K562 (cell line): ENCODE results near the gene CRYBG2. TPM values are rescaled to one million over a fixed set of nuclear protein-coding genes. Genes with fewer than 3 reads are reported as not detected.
A peak's percentile ranks its signal among the peaks of the same experiment; 100 is the strongest.

Source experiments
- ATAC-seq: fragments of 200-7000 bp; cut with Tn5 transposase; 3 replicates; pipeline ENCODE4 v1.9.1; 2020; ENCODE audit warnings: moderate library complexity
- BruUV-seq: library from RNA; stranded (reverse); fragments of 400-500 nt; replicated peaks from 2 replicates; lab custom pipeline; 2021; lab: Mats Ljungman, UMichigan
- CTCF ChIA-PET: fragments of 300-600 bp; formaldehyde crosslinking; extraction: SDS; loops from one replicate; lab custom pipeline; 2021; ENCODE audit warnings: low intra/inter-chr PET ratio; lab: Yijun Ruan, JAX
- POLR2A ChIA-PET: fragments of 300-600, 350-650 bp; sonication (Branson Sonifier 250); formaldehyde crosslinking; extraction: SDS; loops from one replicate; lab custom pipeline; 2021; ENCODE audit warnings: antibody characterized with exemption, inconsistent platforms; lab: Yijun Ruan, JAX
- DNase-seq, 4 experiments: peaks; one replicate each; pipeline versions ENCODE4 v3.0.0 to v3.0.0-alpha.2; 2011 to 2018; ENCODE audit warnings: low spot score in 3 of 4, mixed read lengths in 3 of 4; ENCODE audit errors: extremely low read depth in 1 of 4
- FAIRE-seq: peaks from 2 replicates; lab custom pipeline; 2011; peaks lifted over from hg19 to GRCh38; lab: Jason Lieb, UNC
- H2AFZ ChIP-seq: 2 replicates; pipeline ENCODE4 v1.6.0; 2011; ENCODE audit warnings: low read depth, low read length, control low read depth, inconsistent platforms
- H3K27ac ChIP-seq: fragments of 200-600 bp; 3 replicates; pipeline ENCODE4 v1.8.0; 2011; ENCODE audit warnings: low read depth, mild to moderate bottlenecking, control low read depth, inconsistent platforms, low read length, moderate library complexity, mixed read lengths; ENCODE audit errors: extremely low read depth
- H3K27me3 ChIP-seq, 2 experiments: fragments of 300-600 bp in 1 of 2; 2 replicates in 1 of 2; 3 replicates in 1 of 2; pipeline versions ENCODE4 v1.6.0 to v1.8.0; 2011; ENCODE audit warnings: inconsistent platforms in 2 of 2, low read length in 2 of 2, mild to moderate bottlenecking in 1 of 2, mixed read lengths in 1 of 2, moderate library complexity in 1 of 2; ENCODE audit not compliant: control insufficient read depth in 2 of 2, insufficient read depth in 2 of 2
- H3K36me3 ChIP-seq: fragments of 300-600 bp; 3 replicates; pipeline ENCODE4 v1.8.0; 2011; ENCODE audit warnings: mild to moderate bottlenecking, low read length, inconsistent platforms; ENCODE audit not compliant: control insufficient read depth, insufficient read depth
- H3K4me1 ChIP-seq, 2 experiments: fragments of 200-600 bp in 1 of 2; replicated peaks in 1 of 2; 2 replicates in 1 of 2; 3 replicates in 1 of 2; pipeline versions ENCODE4 v1.5.1 to v1.8.0; 2011; ENCODE audit warnings: inconsistent platforms in 2 of 2, low read length in 2 of 2, mild to moderate bottlenecking in 1 of 2, mixed read lengths in 1 of 2, moderate library complexity in 1 of 2; ENCODE audit not compliant: control insufficient read depth in 2 of 2, insufficient read depth in 2 of 2
- H3K4me2 ChIP-seq: 2 replicates; pipeline ENCODE4 v1.6.1; 2011; ENCODE audit warnings: low read length, control low read depth, inconsistent platforms, mixed read lengths; ENCODE audit not compliant: insufficient read depth
- H3K4me3 ChIP-seq: fragments of 200-600 bp; sonication (generic), shearing (Covaris generic); 2 replicates; pipeline ENCODE4 v1.5.1; 2016; ENCODE audit warnings: control low read depth, inconsistent platforms
- H3K79me2 ChIP-seq: fragments of 200-600 bp; 3 replicates; pipeline ENCODE4 v1.8.0; 2011; ENCODE audit warnings: low read length, inconsistent platforms; ENCODE audit not compliant: control insufficient read depth, insufficient read depth
- H3K9ac ChIP-seq, 2 experiments: 2 replicates each; pipeline versions ENCODE4 v1.6.0 to v1.6.1; 2011; ENCODE audit warnings: low read depth in 2 of 2, low read length in 2 of 2, control low read depth in 1 of 2, inconsistent platforms in 1 of 2, mild to moderate bottlenecking in 1 of 2, mixed read lengths in 1 of 2; ENCODE audit not compliant: insufficient read depth in 1 of 2
- H3K9me1 ChIP-seq: one replicate; pipeline ENCODE4 v1.6.0; 2011; ENCODE audit warnings: inconsistent platforms, mild to moderate bottlenecking, low read length, moderate library complexity; ENCODE audit not compliant: control insufficient read depth, insufficient read depth
- H3K9me3 ChIP-seq: replicated peaks from 2 replicates; pipeline ENCODE4 v1.5.1; 2011; ENCODE audit warnings: low read depth, low read length, inconsistent platforms; ENCODE audit not compliant: control insufficient read depth, insufficient read depth
- H4K20me1 ChIP-seq: replicated peaks from 2 replicates; pipeline ENCODE4 v1.6.1; 2011; ENCODE audit warnings: low read length, inconsistent platforms, mixed read lengths; ENCODE audit not compliant: control insufficient read depth, insufficient read depth
- BACH1 ChIP-seq: fragments of 200-800 bp; sonication (Bioruptor generic); IDR thresholded peaks from 2 replicates; pipeline ENCODE4 v1.6.1; 2016; ENCODE audit warnings: missing genetic modification characterization, missing compliant biosample characterization
- CBX8 ChIP-seq: fragments of 200-600 bp; sonication (generic); IDR thresholded peaks from 2 replicates; pipeline ENCODE4 v1.6.1; 2012; ENCODE audit warnings: borderline replicate concordance, mixed run types, low read depth, mild to moderate bottlenecking, moderate library complexity, mixed read lengths, low read length, control low read depth, inconsistent platforms; ENCODE audit not compliant: poor library complexity, severe bottlenecking; ENCODE audit errors: extremely low read depth
- CEBPB ChIP-seq: fragments of 450-650 bp; IDR thresholded peaks from 2 replicates; pipeline ENCODE4 v1.6.1; 2016; ENCODE audit warnings: missing genetic modification characterization, missing compliant biosample characterization
- CEBPG ChIP-seq, 3 experiments: fragments of 200-800 bp in 1 of 3; sonication (Bioruptor generic) in 1 of 3; sonication (generic) in 1 of 3; formaldehyde crosslinking in 1 of 3; IDR thresholded peaks in 2 of 3; conservative IDR thresholded peaks in 1 of 3; 2 replicates each; pipeline versions ENCODE4 v1.6.1 to v1.8.0; 2016 to 2022; ENCODE audit warnings: missing compliant biosample characterization in 2 of 3, missing genetic modification characterization in 2 of 3, mild to moderate bottlenecking in 1 of 3, missing genetic modification reagents in 1 of 3
- DMBX1 ChIP-seq: fragments of 250-450 bp; sonication (Bioruptor Pico); IDR thresholded peaks from 2 replicates; pipeline ENCODE4 v1.8.0; 2022; ENCODE audit warnings: inconsistent platforms, mild to moderate bottlenecking, moderate library complexity, borderline replicate concordance
- FOSL1 ChIP-seq: fragments of 200-800 bp; sonication (Bioruptor generic); conservative IDR thresholded peaks from 2 replicates; pipeline ENCODE4 v1.6.1; 2016; ENCODE audit warnings: missing genetic modification characterization, missing compliant biosample characterization
- HMG20A ChIP-seq: fragments of 450-650 bp; formaldehyde crosslinking; conservative IDR thresholded peaks from 2 replicates; pipeline ENCODE4 v1.4.0; 2020; ENCODE audit warnings: mild to moderate bottlenecking, mixed read lengths
- ILF3 ChIP-seq: fragments of 450-650 bp; IDR thresholded peaks from 2 replicates; pipeline ENCODE4 v1.6.1; 2018; ENCODE audit warnings: antibody characterized with exemption, mild to moderate bottlenecking, moderate library complexity, borderline replicate concordance
- MAZ ChIP-seq, 2 experiments: fragments of 450-650 bp in 1 of 2; sonication (generic) in 1 of 2; formaldehyde crosslinking; IDR thresholded peaks in 1 of 2; conservative IDR thresholded peaks in 1 of 2; 2 replicates each; pipeline versions ENCODE4 v1.4.0 to v1.5.0; 2020; ENCODE audit warnings: mild to moderate bottlenecking in 1 of 2, missing genetic modification reagents in 1 of 2
- NCOA2 ChIP-seq, 2 experiments: fragments of 450-650 bp; IDR thresholded peaks; 2 replicates each; pipeline ENCODE4 v1.6.1; 2018; ENCODE audit warnings: mild to moderate bottlenecking in 2 of 2, moderate library complexity in 1 of 2; ENCODE audit not compliant: partially characterized antibody in 2 of 2
- NR4A1 ChIP-seq, 2 experiments: fragments of 250-450 bp in 1 of 2; fragments of 450-650 bp in 1 of 2; sonication (Bioruptor Pico) in 1 of 2; IDR thresholded peaks; 2 replicates each; pipeline versions ENCODE4 v1.4.0 to v1.6.1; 2016 to 2020; ENCODE audit warnings: mild to moderate bottlenecking in 2 of 2, missing compliant biosample characterization in 1 of 2, missing genetic modification characterization in 1 of 2, moderate library complexity in 1 of 2
- POLR2H ChIP-seq: IDR thresholded peaks from 2 replicates; pipeline ENCODE4 v1.6.1; 2016; ENCODE audit warnings: missing genetic modification characterization, low read depth, mild to moderate bottlenecking, control low read depth, missing compliant biosample characterization, moderate library complexity
- SNIP1 ChIP-seq: fragments of 450-650 bp; IDR thresholded peaks from 2 replicates; pipeline ENCODE4 v1.7.1; 2017; ENCODE audit warnings: low read depth, mild to moderate bottlenecking
- XRCC4 ChIP-seq: IDR thresholded peaks from one replicate; pipeline ENCODE4 v1.6.1; 2011; ENCODE audit not compliant: insufficient read depth, insufficient read length; ENCODE audit errors: extremely low read depth
- WGBS: fragments of 100-300 bp; shearing (Covaris generic); methylation state at CpG from one replicate; pipeline ENCODE4 v1.1.6; 2016; ENCODE audit warnings: low coverage, mixed read lengths; ENCODE audit not compliant: insufficient coverage; ENCODE audit errors: missing lambda C conversion rate; 5-methylcytosine and 5-hydroxymethylcytosine counted together
- in situ Hi-C: fragments of 300-500 bp; cut with MboI; formaldehyde crosslinking; loops from 4 replicates; pipeline ENCODE4 v1.15.0; 2018; ENCODE audit warnings: inconsistent platforms, mixed read lengths
- intact Hi-C: fragments of 100-400 bp; cut with micrococcal nuclease; formaldehyde crosslinking; loops from 2 replicates; pipeline ENCODE4 v1.14.2; 2022
- polyA plus RNA-seq, 8 experiments: library from polyadenylated mRNA; depleted of rRNA in 4 of 8; stranded (reverse) in 5 of 8; unstranded in 3 of 8; fragments of >200 nt; fragmentation: Nextera tagmentation in 2 of 8; fragmentation: Illumina TruSeq in 1 of 8; extraction: Ambion mirVana in 2 of 8; extraction: Trizol in 1 of 8; gene quantifications; 2 replicates each; pipeline versions ENCODE4 v1.2.1 to v1.2.3, GENCODE V29; 2011 to 2014; ENCODE audit warnings: inconsistent platforms in 1 of 8, missing spikeins in 1 of 8
- total RNA-seq, 7 experiments: library from RNA; depleted of rRNA in 6 of 7; stranded (reverse); fragments of >200 nt in 6 of 7; fragmentation: Illumina TruSeq in 2 of 7; extraction: Trizol in 2 of 7; gene quantifications; 2 replicates each; pipeline versions ENCODE4 v1.2.1 to v1.2.3, GENCODE V29; 2011 to 2021; ENCODE audit warnings: low replicate concordance in 1 of 7
- TF ChIP-seq, protein P1 (sequence below): sonication (generic); formaldehyde crosslinking; IDR thresholded peaks from 2 replicates; pipeline ENCODE4 v1.8.0; 2022; ENCODE audit warnings: missing genetic modification reagents, mild to moderate bottlenecking, borderline replicate concordance
- TF ChIP-seq, protein P2 (sequence below): fragments of 450-650 bp; IDR thresholded peaks from 2 replicates; pipeline ENCODE4 v1.6.1; 2016; ENCODE audit warnings: missing biosample characterization, missing genetic modification characterization

CRYBG2 gene
- total and polyA plus RNA-seq, 9 of the 15 experiments (the other 6 are each of a cell fraction or from before 2014, with no cell fraction given): 0.39 to 8.5 (median 3.7) TPM

DNA sequence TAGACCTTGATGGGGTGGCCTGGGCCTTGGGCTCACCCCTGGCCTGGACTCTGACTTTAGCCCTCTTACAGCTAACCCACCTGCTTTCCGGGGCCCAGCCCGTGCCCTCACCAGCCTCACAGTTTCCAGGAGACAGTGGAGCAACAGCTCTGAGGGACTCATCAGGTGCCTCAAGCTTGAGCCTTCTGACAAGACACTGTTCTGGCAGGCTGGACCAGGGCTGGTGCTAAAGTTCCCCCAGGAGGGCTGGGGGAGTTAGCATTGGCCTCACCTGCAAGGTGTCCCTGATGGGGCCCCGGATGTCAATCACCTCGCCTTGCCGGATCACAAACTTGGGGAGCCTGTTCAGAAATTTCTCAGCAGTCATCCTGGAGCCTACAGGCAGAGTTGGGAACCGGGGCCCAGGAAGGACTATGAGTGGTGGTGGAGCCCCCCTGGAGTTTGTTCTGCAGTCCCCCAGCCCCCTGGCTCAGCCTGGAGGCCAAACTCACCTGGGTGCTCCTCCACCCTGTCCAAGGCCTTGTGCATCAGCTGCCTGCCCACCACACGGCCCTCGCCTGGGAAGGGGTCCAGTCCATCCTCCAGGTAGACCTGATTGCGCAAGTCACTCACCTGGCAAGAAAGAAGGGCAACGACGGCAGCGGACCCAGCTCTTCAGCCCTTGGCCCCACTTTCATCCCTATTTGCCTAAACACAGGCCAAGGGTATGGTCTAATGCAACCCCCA lies 69.9 kb downstream of the CRYBG2 start:
- Histone ChIP-seq H4K20me1 (0 out of 2 replicates have a peak, but pooled peaks cover 4% of the 10 kb centered on the region), H3K9ac (peak overlapping the region; percentile 49 to 61), H3K36me3 (peaks cover 39% of the 10 kb centered on the region), H3K4me2 (peak overlapping the region; percentile 64), H2AFZ (no peak overlapping the region), H3K27me3 (no peaks in the 10 kb centered on the region), H3K79me2 (peaks cover 24% of the 10 kb centered on the region; the same call in 2 of the 3 replicates), H3K4me3 (no peak overlapping the region), H3K9me3 (no peaks in the 10 kb centered on the region), H3K27ac (peak overlapping the region; percentile 86), H3K9me1 (peaks cover 5% of the 10 kb centered on the region), H3K4me1 (peaks cover 85 to 99% of the 10 kb centered on the region in 2 experiments)
- DNase-seq (peak in 1 of 4 experiments; percentile 22), FAIRE-seq (no peak), ATAC-seq (no peak)
- in situ Hi-C loops: no loop called here
- 89% methylated on average over 10 of the region's 12 CpGs for WGBS
- intact Hi-C loops: loop anchor here (2.0 kb wide), 1 partner anchor 107 kb away; no protein-coding TSS in a partner anchor
- no TSS peak for BruUV-seq
- ChIA-PET CTCF (interaction anchor here (0.9 to 4.2 kb wide), 6 partner anchors 8 to 133 kb away, joined by 3 to 29 read pairs (median 15); no protein-coding TSS in a partner anchor), POLR2A (interaction anchor here (0.6 to 2.1 kb wide), 14 partner anchors 8 to 1551 kb away, joined by 3 to 11 read pairs (median 4); no protein-coding TSS in a partner anchor)
- TF ChIP-seq MAZ (CRISPR knock-in tag; conservative IDR thresholded peaks at IDR 0.05 in 1 of 2, IDR thresholded peaks at IDR 0.05 in 1 of 2): no peak
- no peak for TF ChIP-seq NR4A1 (CRISPR knock-in tag; IDR thresholded peaks at IDR 0.05)
- no peak for TF ChIP-seq NR4A1 (tag; IDR thresholded peaks at IDR 0.05)
- TF ChIP-seq POLR2H (tag): no peak
- TF ChIP-seq FOSL1 (tag): no peak
- TF ChIP-seq, protein P1, sequence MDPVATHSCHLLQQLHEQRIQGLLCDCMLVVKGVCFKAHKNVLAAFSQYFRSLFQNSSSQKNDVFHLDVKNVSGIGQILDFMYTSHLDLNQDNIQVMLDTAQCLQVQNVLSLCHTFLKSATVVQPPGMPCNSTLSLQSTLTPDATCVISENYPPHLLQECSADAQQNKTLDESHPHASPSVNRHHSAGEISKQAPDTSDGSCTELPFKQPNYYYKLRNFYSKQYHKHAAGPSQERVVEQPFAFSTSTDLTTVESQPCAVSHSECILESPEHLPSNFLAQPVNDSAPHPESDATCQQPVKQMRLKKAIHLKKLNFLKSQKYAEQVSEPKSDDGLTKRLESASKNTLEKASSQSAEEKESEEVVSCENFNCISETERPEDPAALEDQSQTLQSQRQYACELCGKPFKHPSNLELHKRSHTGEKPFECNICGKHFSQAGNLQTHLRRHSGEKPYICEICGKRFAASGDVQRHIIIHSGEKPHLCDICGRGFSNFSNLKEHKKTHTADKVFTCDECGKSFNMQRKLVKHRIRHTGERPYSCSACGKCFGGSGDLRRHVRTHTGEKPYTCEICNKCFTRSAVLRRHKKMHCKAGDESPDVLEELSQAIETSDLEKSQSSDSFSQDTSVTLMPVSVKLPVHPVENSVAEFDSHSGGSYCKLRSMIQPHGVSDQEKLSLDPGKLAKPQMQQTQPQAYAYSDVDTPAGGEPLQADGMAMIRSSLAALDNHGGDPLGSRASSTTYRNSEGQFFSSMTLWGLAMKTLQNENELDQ (CRISPR knock-in tag): no peak
- no peak for TF ChIP-seq ILF3
- TF ChIP-seq, protein P2, sequence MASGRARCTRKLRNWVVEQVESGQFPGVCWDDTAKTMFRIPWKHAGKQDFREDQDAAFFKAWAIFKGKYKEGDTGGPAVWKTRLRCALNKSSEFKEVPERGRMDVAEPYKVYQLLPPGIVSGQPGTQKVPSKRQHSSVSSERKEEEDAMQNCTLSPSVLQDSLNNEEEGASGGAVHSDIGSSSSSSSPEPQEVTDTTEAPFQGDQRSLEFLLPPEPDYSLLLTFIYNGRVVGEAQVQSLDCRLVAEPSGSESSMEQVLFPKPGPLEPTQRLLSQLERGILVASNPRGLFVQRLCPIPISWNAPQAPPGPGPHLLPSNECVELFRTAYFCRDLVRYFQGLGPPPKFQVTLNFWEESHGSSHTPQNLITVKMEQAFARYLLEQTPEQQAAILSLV (tag): peak; percentile 57; the same call in 1 of the 2 replicates
- peak; percentile 99 for TF ChIP-seq CEBPB (tag)
- no peak for TF ChIP-seq NCOA2 (IDR thresholded peaks at IDR 0.05; ENCODE audit: partially characterized antibody in 2 of 2)
- TF ChIP-seq DMBX1 (CRISPR knock-in tag): peak; percentile 31; the same call in 1 of the 2 replicates
- no peak for TF ChIP-seq SNIP1
- no peak for TF ChIP-seq XRCC4
- no peak for TF ChIP-seq CBX8
- peak; percentile 94 for TF ChIP-seq CEBPG (CRISPR knock-in tag; IDR thresholded peaks at IDR 0.05)
- peak; percentile 89 to 96 for TF ChIP-seq CEBPG (tag; conservative IDR thresholded peaks at IDR 0.05 in 1 of 2, IDR thresholded peaks at IDR 0.05 in 1 of 2)
- TF ChIP-seq HMG20A (CRISPR knock-in tag): no peak
- no peak for TF ChIP-seq BACH1
